Kidney epithelial cell (primary cell): Measurements from ENCODE around the gene MPRIP. TPM values are rescaled to one million over a fixed set of nuclear protein-coding genes. Genes with fewer than 3 reads are reported as not detected.

Experiments
- DNase-seq: peaks from one replicate; pipeline ENCODE4 v3.0.0-alpha.2; 2010; ENCODE audit warnings: low read depth
- H3K27me3 ChIP-seq: 2 replicates; pipeline ENCODE4 v1.6.0; 2011; ENCODE audit warnings: low read length; ENCODE audit not compliant: control insufficient read depth, insufficient read depth
- H3K36me3 ChIP-seq: 2 replicates; pipeline ENCODE4 v1.5.1; 2011; ENCODE audit warnings: low read length; ENCODE audit not compliant: control insufficient read depth, insufficient read depth
- H3K4me3 ChIP-seq: 2 replicates; pipeline ENCODE4 v1.5.1; 2011; ENCODE audit warnings: low read depth, mild to moderate bottlenecking, control low read depth, low read length
- CTCF ChIP-seq: IDR thresholded peaks from 2 replicates; pipeline ENCODE4 v1.5.1; 2011; ENCODE audit warnings: mild to moderate bottlenecking, moderate library complexity, low read length, control low read depth, inconsistent platforms; ENCODE audit not compliant: insufficient read depth, poor library complexity, severe bottlenecking
- total RNA-seq: library from RNA; depleted of rRNA; stranded (reverse); fragments of >200 nt; gene quantifications from 2 replicates; pipeline ENCODE4 v1.2.3, GENCODE V29; 2015

The MPRIP gene
- total RNA-seq, 1 donor from 2014 or later = 99.6 TPM

DNA sequence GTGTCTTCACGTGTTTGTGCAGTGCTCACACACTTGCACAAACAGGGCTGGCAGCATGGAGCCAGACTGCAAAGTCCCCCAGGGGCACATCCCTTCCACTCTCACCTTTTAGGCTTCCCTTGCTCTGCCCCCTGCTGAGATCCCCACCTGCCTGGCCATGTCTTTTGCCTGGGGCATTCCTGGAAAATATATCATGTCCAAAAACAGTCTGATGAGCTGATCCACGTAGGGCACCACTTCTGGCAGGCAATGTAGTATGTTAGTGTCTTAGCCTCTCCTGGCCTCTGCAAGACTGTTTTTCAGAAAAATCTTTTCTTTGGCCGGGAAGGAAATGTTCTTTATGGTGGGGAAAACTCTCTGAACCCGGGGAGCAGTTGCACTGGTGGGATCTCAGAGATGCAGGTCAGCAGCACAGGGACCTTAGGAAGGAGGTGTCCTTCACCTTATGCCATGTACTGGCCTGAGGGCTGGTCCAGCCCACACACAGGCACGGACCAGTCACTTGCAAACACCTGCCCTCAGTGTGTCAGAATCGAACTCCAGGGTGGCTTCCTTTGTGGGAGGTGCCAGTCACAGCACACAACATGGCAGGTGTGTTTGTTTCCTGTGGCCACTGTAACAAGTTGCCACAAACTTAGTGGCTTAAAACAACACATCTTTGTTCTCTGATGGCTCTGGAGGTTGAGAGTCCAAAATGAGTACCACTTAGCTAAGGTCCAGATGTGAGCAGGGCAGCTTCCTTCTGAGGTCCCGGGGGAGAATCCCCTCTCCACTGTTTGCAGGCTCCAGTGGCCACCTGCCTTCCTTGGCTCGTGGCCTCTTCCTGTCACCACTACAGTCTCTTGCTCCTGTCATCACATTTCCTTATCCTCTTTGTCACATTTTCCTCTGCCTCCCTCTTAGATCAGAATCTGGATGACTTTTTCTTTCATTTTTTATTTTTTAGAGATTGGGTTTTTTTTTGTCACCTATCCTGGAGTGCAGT lies 46.6 kb downstream of the MPRIP start:
- H3K27me3 ChIP-seq = no peaks in the 10 kb centered on the region
- TF ChIP-seq CTCF = no peak
- H3K4me3 ChIP-seq = no peak overlapping the region
- no peaks in the 10 kb centered on the region for H3K36me3 ChIP-seq
- DNase-seq = no peak

GRCh38 chr17:17089796-17090641 lies 47.8 kb downstream of the MPRIP start:
- H3K4me3 ChIP-seq = no peak overlapping the region
- H3K36me3 ChIP-seq = no peaks in the 10 kb centered on the region
- no peak for TF ChIP-seq CTCF
- H3K27me3 ChIP-seq = no peaks in the 10 kb centered on the region
- DNase-seq = no peak

DNA sequence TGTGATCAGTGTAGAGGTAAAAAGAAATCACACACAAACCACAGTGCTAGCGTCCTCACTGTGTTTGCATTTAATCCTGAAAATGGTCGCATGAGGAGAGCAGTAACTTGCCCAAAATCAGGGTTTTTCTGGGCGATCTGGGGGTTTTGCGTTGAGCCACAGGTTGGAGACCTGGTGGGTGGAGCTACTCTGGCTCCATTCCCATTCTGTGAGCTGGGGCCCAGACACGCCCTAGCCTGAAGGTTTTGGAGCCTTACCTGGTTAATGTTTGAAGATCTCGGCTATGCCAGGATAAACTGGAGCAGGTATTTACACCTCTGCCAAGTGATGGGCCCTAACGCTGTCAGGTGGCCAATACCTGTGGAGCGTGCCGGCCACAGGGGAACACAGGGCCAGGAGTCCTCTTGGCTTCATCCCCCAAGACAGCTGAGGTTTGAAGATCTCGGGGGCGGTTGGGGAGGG lies 48.4 kb downstream of the MPRIP start:
- DNase-seq = no peak

GRCh38 chr17:17091276-17091675 lies 49.0 kb downstream of the MPRIP start:
- H3K27me3 ChIP-seq = no peaks in the 10 kb centered on the region
- TF ChIP-seq CTCF = no peak

More for the DNA sequence above, 48.4 kb downstream of the MPRIP start:
- Histone ChIP-seq H3K27me3 (no peaks in the 10 kb centered on the region), H3K4me3 (no peak overlapping the region), H3K36me3 (no peaks in the 10 kb centered on the region)
- no peak for TF ChIP-seq CTCF

GRCh38 chr17:17091856-17092756 lies 49.8 kb downstream of the MPRIP start:
- TF ChIP-seq CTCF = no peak
- DNase-seq = no peak
- Histone ChIP-seq H3K27me3 (no peaks in the 10 kb centered on the region), H3K4me3 (no peak overlapping the region), H3K36me3 (no peaks in the 10 kb centered on the region)

More at GRCh38 chr17:17091276-17091675, 49.0 kb downstream of the MPRIP start:
- Histone ChIP-seq H3K4me3 (no peak overlapping the region), H3K36me3 (no peaks in the 10 kb centered on the region)
- DNase-seq = no peak
